ENCODE measurements around the gene ELFN2.
A peak's percentile ranks its signal among the peaks of the same experiment; 100 is the strongest.

The ELFN2 gene

DNA sequence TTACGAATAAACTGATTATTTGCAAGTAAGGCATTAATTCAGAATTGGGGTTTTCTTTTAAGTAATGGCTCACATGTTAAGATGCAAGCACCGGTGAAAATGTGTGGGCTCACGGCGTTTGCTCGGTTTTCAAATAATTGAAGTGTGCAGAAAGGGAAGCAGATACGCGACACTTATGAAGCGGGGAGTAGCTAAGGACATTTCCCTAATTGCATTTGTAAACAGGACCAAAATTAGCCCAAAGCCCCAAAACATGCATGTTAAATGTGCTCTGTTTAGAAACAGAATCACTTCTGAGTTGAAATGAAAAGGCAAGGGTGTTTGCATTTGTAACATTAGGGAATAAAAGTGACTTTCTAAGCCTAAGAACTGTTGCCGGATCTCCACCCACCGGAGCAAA is 61.3 kb downstream of the ELFN2 start:
- no peak overlapping the region for H3K4me3 ChIP-seq (ENCODE audit: low read depth, low read length)
- TF ChIP-seq HIC1 (tag by site-specific recombination; IDR thresholded peaks at IDR 0.05) (no peak), ZNF274 (IDR thresholded peaks at IDR 0.05; ENCODE audit: low read length) (no peak), ZNF274 (tag by site-specific recombination; IDR thresholded peaks at IDR 0.05; ENCODE audit: borderline replicate concordance) (no peak), ZNF768 (tag by site-specific recombination; IDR thresholded peaks at IDR 0.05) (no peak)
- CTCF ChIA-PET = no interaction called here

DNA sequence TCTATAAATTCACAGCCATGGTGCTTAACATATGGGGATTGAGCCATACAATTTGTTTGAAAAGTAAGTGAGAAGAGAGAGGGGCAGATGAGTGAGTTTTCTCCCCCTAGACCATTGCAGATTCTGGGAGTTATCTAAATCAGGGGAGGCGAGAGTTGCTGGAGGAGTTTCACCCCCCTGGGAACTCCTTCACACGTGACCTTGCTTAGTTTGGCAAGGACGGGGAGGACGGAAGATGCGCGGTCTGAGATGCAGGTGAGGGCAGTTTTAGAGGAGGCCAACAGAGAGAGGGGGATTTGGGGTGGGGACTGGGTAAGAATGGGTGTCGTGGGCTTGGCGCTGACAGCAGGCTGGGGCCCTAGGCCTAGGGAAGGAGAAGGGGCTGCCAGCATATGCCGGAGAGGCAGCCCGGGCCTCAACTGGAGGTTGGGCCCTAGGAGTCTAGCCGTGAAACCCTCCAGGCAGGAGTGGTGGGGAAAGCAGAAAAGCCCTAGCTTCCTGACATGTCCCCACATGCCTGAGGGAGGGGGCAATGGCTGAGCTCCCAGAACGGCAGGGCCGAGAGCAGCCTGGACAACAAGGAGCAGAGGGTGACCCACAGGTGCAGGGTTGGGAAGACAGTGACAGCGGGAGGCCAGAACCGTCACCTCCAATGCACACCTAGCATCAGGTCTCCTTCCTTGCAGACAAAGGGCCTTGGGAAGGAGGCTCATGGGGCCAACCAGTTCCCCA is 63.9 kb downstream of the ELFN2 start:
- CTCF ChIA-PET = no interaction called here
- H3K4me3 ChIP-seq (ENCODE audit: low read depth, low read length) = no peak overlapping the region
- H3K27ac ChIP-seq (ENCODE audit: extremely low read depth, low read depth, low read length) = 0 out of 2 replicates have a peak overlapping the region, but pooled peaks have one; percentile 7
- H3K4me1 ChIP-seq (ENCODE audit: control insufficient read depth, insufficient read depth, low read length) = no peaks in the 10 kb centered on the region
- no peaks in the 10 kb centered on the region for H3K36me3 ChIP-seq (ENCODE audit: control insufficient read depth in 2 of 2, insufficient read depth in 1 of 2, low read length in 2 of 2)
- no peaks in the 10 kb centered on the region for H3K9me3 ChIP-seq (ENCODE audit: control insufficient read depth, insufficient read depth, low read depth, low read length)
- POLR2A ChIA-PET = no interaction called here
- TF ChIP-seq ZNF341 (tag by site-specific recombination; IDR thresholded peaks at IDR 0.05; ENCODE audit: low read depth) (peak; percentile 75), ZBTB48 (tag by site-specific recombination; IDR thresholded peaks at IDR 0.05) (peak; percentile 31; the same call in 1 of the 2 replicates), ZNF747 (tag by site-specific recombination; IDR thresholded peaks at IDR 0.05) (no peak)

More for the DNA sequence above, 61.3 kb downstream of the ELFN2 start:
- Histone ChIP-seq H3K27ac (ENCODE audit: extremely low read depth, low read depth, low read length) (no peak overlapping the region), H3K9me3 (ENCODE audit: control insufficient read depth, insufficient read depth, low read depth, low read length) (no peaks in the 10 kb centered on the region), H3K36me3 (ENCODE audit: control insufficient read depth in 2 of 2, insufficient read depth in 1 of 2, low read length in 2 of 2) (no peaks in the 10 kb centered on the region), H3K4me1 (ENCODE audit: control insufficient read depth, insufficient read depth, low read length) (no peaks in the 10 kb centered on the region)
- POLR2A ChIA-PET = interaction anchor here (1.1 kb wide), 1 partner anchor 12 kb away, joined by 3 read pairs; no protein-coding TSS in a partner anchor

- no peaks in the 10 kb centered on the region for H3K36me3 ChIP-seq (ENCODE audit: control insufficient read depth in 2 of 2, insufficient read depth in 1 of 2, low read length in 2 of 2)
Measured at GRCh38 chr22:37362621-37363020, 64.7 kb downstream of the ELFN2 start.

GRCh38 chr22:37358917-37359316 is 68.4 kb downstream of the ELFN2 start:
- H3K4me3 ChIP-seq (ENCODE audit: low read depth, low read length) = no peak overlapping the region
- ChIA-PET CTCF (no interaction called here), POLR2A (no interaction called here)
- no peaks in the 10 kb centered on the region for H3K9me3 ChIP-seq (ENCODE audit: control insufficient read depth, insufficient read depth, low read depth, low read length)
- no peaks in the 10 kb centered on the region for H3K36me3 ChIP-seq (ENCODE audit: control insufficient read depth in 2 of 2, insufficient read depth in 1 of 2, low read length in 2 of 2)
- no peaks in the 10 kb centered on the region for H3K4me1 ChIP-seq (ENCODE audit: control insufficient read depth, insufficient read depth, low read length)
- no peak for TF ChIP-seq HOXC10 (CRISPR knock-in tag; IDR thresholded peaks at IDR 0.05)
- no peak for TF ChIP-seq TCF7L2 (IDR thresholded peaks at IDR 0.05; ENCODE audit: borderline replicate concordance, low read depth, low read length)
- peak; percentile 29; the same call in 1 of the 2 replicates for TF ChIP-seq ZIC2 (tag by site-specific recombination; IDR thresholded peaks at IDR 0.05)
- TF ChIP-seq ZNF530 (tag by site-specific recombination; IDR thresholded peaks at IDR 0.05; ENCODE audit: low read depth) = no peak
- no peak for TF ChIP-seq ZNF626 (tag by site-specific recombination; IDR thresholded peaks at IDR 0.05)
- H3K27ac ChIP-seq (ENCODE audit: extremely low read depth, low read depth, low read length) = no peak overlapping the region

More at GRCh38 chr22:37362621-37363020, 64.7 kb downstream of the ELFN2 start:
- ChIA-PET CTCF (interaction anchor here (0.6 kb wide), 1 partner anchor 96 kb away, joined by 4 read pairs; no protein-coding TSS in a partner anchor), POLR2A (no interaction called here)
- TF ChIP-seq ZNF449 (tag by site-specific recombination; IDR thresholded peaks at IDR 0.05) = peak; percentile 73
- TF ChIP-seq, protein P1, sequence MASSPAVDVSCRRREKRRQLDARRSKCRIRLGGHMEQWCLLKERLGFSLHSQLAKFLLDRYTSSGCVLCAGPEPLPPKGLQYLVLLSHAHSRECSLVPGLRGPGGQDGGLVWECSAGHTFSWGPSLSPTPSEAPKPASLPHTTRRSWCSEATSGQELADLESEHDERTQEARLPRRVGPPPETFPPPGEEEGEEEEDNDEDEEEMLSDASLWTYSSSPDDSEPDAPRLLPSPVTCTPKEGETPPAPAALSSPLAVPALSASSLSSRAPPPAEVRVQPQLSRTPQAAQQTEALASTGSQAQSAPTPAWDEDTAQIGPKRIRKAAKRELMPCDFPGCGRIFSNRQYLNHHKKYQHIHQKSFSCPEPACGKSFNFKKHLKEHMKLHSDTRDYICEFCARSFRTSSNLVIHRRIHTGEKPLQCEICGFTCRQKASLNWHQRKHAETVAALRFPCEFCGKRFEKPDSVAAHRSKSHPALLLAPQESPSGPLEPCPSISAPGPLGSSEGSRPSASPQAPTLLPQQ (tag by site-specific recombination; IDR thresholded peaks at IDR 0.05) = no peak
- H3K4me3 ChIP-seq (ENCODE audit: low read depth, low read length) = no peak overlapping the region
- H3K4me1 ChIP-seq (ENCODE audit: control insufficient read depth, insufficient read depth, low read length) = no peaks in the 10 kb centered on the region
- H3K27ac ChIP-seq (ENCODE audit: extremely low read depth, low read depth, low read length) = no peak overlapping the region
- H3K9me3 ChIP-seq (ENCODE audit: control insufficient read depth, insufficient read depth, low read depth, low read length) = no peaks in the 10 kb centered on the region
